B cell (primary cell): ENCODE data around the gene RNF223.

Experiments
- CTCF ChIP-seq: fragments of 200-600 bp; IDR thresholded peaks from one replicate; pipeline ENCODE4 v1.8.0; 2022; ENCODE audit warnings: antibody characterized with exemption, mild to moderate bottlenecking
- EZH2 ChIP-seq: IDR thresholded peaks from 2 replicates; pipeline ENCODE4 v1.6.1; 2012; ENCODE audit warnings: borderline replicate concordance, low read depth, mild to moderate bottlenecking, moderate library complexity, low read length; ENCODE audit not compliant: insufficient read depth, poor library complexity, severe bottlenecking

DNA sequence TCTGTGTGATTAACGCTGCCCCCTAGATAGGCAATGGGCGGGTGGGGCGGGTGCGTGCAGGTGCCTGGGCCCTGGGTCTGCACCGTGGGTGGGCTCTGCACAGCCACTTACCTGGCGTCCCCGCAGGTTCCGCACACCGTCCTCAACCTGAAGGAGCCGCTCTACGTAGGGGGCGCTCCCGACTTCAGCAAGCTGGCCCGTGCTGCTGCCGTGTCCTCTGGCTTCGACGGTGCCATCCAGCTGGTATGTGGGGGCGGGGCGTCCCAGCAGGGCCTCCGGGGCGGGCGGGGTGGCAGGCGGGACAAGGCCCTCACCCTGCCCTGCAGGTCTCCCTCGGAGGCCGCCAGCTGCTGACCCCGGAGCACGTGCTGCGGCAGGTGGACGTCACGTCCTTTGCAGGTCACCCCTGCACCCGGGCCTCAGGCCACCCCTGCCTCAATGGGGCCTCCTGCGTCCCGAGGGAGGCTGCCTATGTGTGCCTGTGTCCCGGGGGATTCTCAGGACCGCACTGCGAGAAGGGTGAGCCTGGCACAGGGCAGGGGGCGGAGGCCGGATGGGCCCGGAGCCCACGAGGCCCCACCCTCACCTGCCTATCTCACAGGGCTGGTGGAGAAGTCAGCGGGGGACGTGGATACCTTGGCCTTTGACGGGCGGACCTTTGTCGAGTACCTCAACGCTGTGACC lies 22.8 kb downstream of the RNF223 start:
- no peak for TF ChIP-seq CTCF
- no peak for TF ChIP-seq EZH2
